Measurements from ENCODE around the gene ACTMAP.

GRCh38 chr19:40740747-40741146 lies 9.5 kb downstream of the ACTMAP start:
- TF ChIP-seq CTCF (IDR thresholded peaks at IDR 0.05; ENCODE audit: low read length) (no peak), EZH2 (optimal IDR thresholded peaks at IDR 0.05; ENCODE audit: low read depth, low read length) (no peak), EZH2phosphoT487 (IDR thresholded peaks at IDR 0.05; ENCODE audit: low read length) (no peak)
